PC-3 (cell line): Measurements from ENCODE around the gene SLC35F3. TPM values are rescaled to one million over a fixed set of nuclear protein-coding genes. Genes with fewer than 3 reads are reported as not detected.
A peak's percentile ranks its signal among the peaks of the same experiment; 100 is the strongest.

ENCODE experiments used
- ATAC-seq: fragments of 200-7000 bp; cut with Tn5 transposase; 2 replicates; pipeline ENCODE4 v1.9.1; 2020; ENCODE audit warnings: mild to moderate bottlenecking, moderate library complexity
- BruUV-seq: library from RNA; stranded (reverse); fragments of 400-500 nt; replicated peaks from 2 replicates; lab custom pipeline; 2021; lab: Mats Ljungman, UMichigan
- CTCF ChIA-PET: fragments of 300-600 bp; sonication (Branson Sonifier 250); formaldehyde crosslinking; loops from one replicate; lab custom pipeline; 2022; ENCODE audit warnings: antibody characterized with exemption; lab: Charles Lee
- POLR2A ChIA-PET: fragments of 300-600 bp; sonication (Branson Sonifier 250); formaldehyde crosslinking; loops from one replicate; lab custom pipeline; 2022; ENCODE audit warnings: antibody characterized with exemption; ENCODE audit not compliant: unreplicated experiment; lab: Charles Lee
- DNase-seq: peaks from one replicate; pipeline ENCODE4 v3.0.0-alpha.2; 2015
- H2AFZ ChIP-seq: fragments of 300-600 bp; sonication (generic); 2 replicates; pipeline ENCODE4 v1.6.0; 2016; ENCODE audit warnings: antibody characterized with exemption, low read length
- H3F3A ChIP-seq: fragments of 300-600 bp; sonication (generic); one replicate; pipeline ENCODE4 v1.6.0; 2017; ENCODE audit warnings: antibody characterized with exemption, low read length, control low read depth, mild to moderate bottlenecking; ENCODE audit not compliant: unreplicated experiment
- H3K27ac ChIP-seq: fragments of 300-600 bp; sonication (generic); 2 replicates; pipeline ENCODE4 v1.5.1; 2016; ENCODE audit warnings: mild to moderate bottlenecking, low read length
- H3K27me3 ChIP-seq: fragments of 300-600 bp; sonication (generic); 2 replicates; pipeline ENCODE4 v1.6.1; 2016; ENCODE audit warnings: low read length, mixed read lengths
- H3K36me3 ChIP-seq: fragments of 300-600 bp; sonication (generic); 2 replicates; pipeline ENCODE4 v1.6.1; 2016; ENCODE audit warnings: low read depth, mixed run types, low read length, mixed read lengths
- H3K4me1 ChIP-seq: fragments of 300-600 bp; sonication (generic); 2 replicates; pipeline ENCODE4 v1.5.1; 2016; ENCODE audit warnings: low read length; ENCODE audit not compliant: insufficient read depth
- H3K4me2 ChIP-seq: fragments of 300-600 bp; sonication (generic); 2 replicates; pipeline ENCODE4 v1.6.0; 2016; ENCODE audit warnings: low read length
- H3K4me3 ChIP-seq: fragments of 300-600 bp; sonication (generic); 2 replicates; pipeline ENCODE4 v1.5.1; 2016; ENCODE audit warnings: mild to moderate bottlenecking, low read length, mixed read lengths
- H3K79me2 ChIP-seq: fragments of 300-600 bp; sonication (generic); 2 replicates; pipeline ENCODE4 v1.6.1; 2017; ENCODE audit warnings: low read length, mixed read lengths
- H3K9ac ChIP-seq: fragments of 300-600 bp; sonication (generic); 2 replicates; pipeline ENCODE4 v1.6.0; 2016; ENCODE audit warnings: mild to moderate bottlenecking, low read length
- H3K9me2 ChIP-seq: fragments of 300-600 bp; sonication (generic); replicated peaks from 2 replicates; pipeline ENCODE4 v1.6.1; 2016; ENCODE audit warnings: mixed run types, low read length, mixed read lengths
- H3K9me3 ChIP-seq: fragments of 300-600 bp; sonication (generic); 2 replicates; pipeline ENCODE4 v1.6.1; 2016; ENCODE audit warnings: low read length, mixed read lengths
- H4K20me1 ChIP-seq: fragments of 300-600 bp; sonication (generic); 2 replicates; pipeline ENCODE4 v1.6.1; 2016; ENCODE audit warnings: low read length, mixed read lengths
- CTCF ChIP-seq: fragments of 300-600 bp; sonication (generic); conservative IDR thresholded peaks from 2 replicates; pipeline ENCODE4 v1.5.1; 2017; ENCODE audit warnings: antibody characterized with exemption, low read depth, mild to moderate bottlenecking, low read length
- EZH2 ChIP-seq: fragments of 300-600 bp; sonication (generic); IDR thresholded peaks from one replicate; pipeline ENCODE4 v1.6.1; 2017; ENCODE audit warnings: antibody characterized with exemption, mild to moderate bottlenecking, low read length; ENCODE audit not compliant: unreplicated experiment
- EZH2phosphoT487 ChIP-seq: fragments of 300-600 bp; sonication (generic); IDR thresholded peaks from 2 replicates; pipeline ENCODE4 v1.6.1; 2018; ENCODE audit warnings: mild to moderate bottlenecking, antibody characterized with exemption, low read length, borderline replicate concordance
- intact Hi-C: fragments of 100-400 bp; cut with micrococcal nuclease; formaldehyde crosslinking; loops from 2 replicates; pipeline ENCODE4 v1.9.0; 2023
- total RNA-seq: library from RNA; depleted of rRNA; stranded (reverse); fragments of >200 nt; gene quantifications from 2 replicates; pipeline ENCODE4 v1.2.3, GENCODE V29; 2014

SLC35F3 gene
- total RNA-seq, 1 experiment from 2014 or later = 17.7 TPM

- Histone ChIP-seq H3K4me2 (no peak overlapping the region), H3K9me3 (no peaks in the 10 kb centered on the region), H3K9ac (no peak overlapping the region), H2AFZ (no peak overlapping the region), H3K27me3 (no peaks in the 10 kb centered on the region), H3K9me2 (no peaks in the 10 kb centered on the region), H3K4me3 (no peak overlapping the region), H3K27ac (no peak overlapping the region), H4K20me1 (no peaks in the 10 kb centered on the region), H3K36me3 (no peaks in the 10 kb centered on the region), H3F3A (peaks cover 12% of the 10 kb centered on the region), H3K79me2 (peaks cover 17% of the 10 kb centered on the region), H3K4me1 (peaks cover 30% of the 10 kb centered on the region)
- DNase-seq = no peak
- ChIA-PET CTCF (no interaction called here), POLR2A (no interaction called here)
- no peak for ATAC-seq
- TF ChIP-seq EZH2 = no peak
- TF ChIP-seq EZH2phosphoT487 = no peak
- no peak for TF ChIP-seq CTCF
- BruUV-seq = no TSS peak
- intact Hi-C loops = loop anchor here (10.0 kb wide), 1 partner anchor 387 kb away; no protein-coding TSS in a partner anchor
Measured at GRCh38 chr1:233901495-233901894, 3.0 kb upstream of the SLC35F3 start.

- H3K4me3 ChIP-seq = peak overlapping the region; percentile 72
- DNase-seq = peak; percentile 46
- H3K4me1 ChIP-seq = peaks cover 46% of the 10 kb centered on the region
- ATAC-seq = peak; percentile 7
- H3K36me3 ChIP-seq = peaks cover 5% of the 10 kb centered on the region
- POLR2A ChIA-PET = no interaction called here
- TF ChIP-seq EZH2 (no peak), CTCF (no peak), EZH2phosphoT487 (no peak)
- no peaks in the 10 kb centered on the region for H3K27me3 ChIP-seq
- peak overlapping the region; percentile 64; the same call in 1 of the 2 replicates for H2AFZ ChIP-seq
- peaks cover 48% of the 10 kb centered on the region for H3K79me2 ChIP-seq
- no peaks in the 10 kb centered on the region for H3K9me3 ChIP-seq
- H3K27ac ChIP-seq = peak overlapping the region; percentile 85
- intact Hi-C loops = loop anchor here (1.0 to 10.0 kb wide), 7 partner anchors 142 to 603 kb away; no protein-coding TSS in a partner anchor
- H3K9ac ChIP-seq = peak overlapping the region; percentile 95
- H3K4me2 ChIP-seq = peak overlapping the region; percentile 82
- CTCF ChIA-PET = interaction anchor here (1.0 to 1.2 kb wide), 3 partner anchors 114 to 428 kb away, joined by 3 to 4 read pairs (median 4); no protein-coding TSS in a partner anchor
- no peaks in the 10 kb centered on the region for H4K20me1 ChIP-seq
- BruUV-seq = TSS peak; percentile 41
- no peaks in the 10 kb centered on the region for H3K9me2 ChIP-seq
- H3F3A ChIP-seq = no peaks in the 10 kb centered on the region
Measured at GRCh38 chr1:233905416-233906051, 1.1 kb downstream of the SLC35F3 start.

- Histone ChIP-seq H2AFZ (no peak overlapping the region), H3K4me3 (peak overlapping the region; percentile 72), H3K79me2 (peaks cover 65% of the 10 kb centered on the region), H3K9me2 (no peaks in the 10 kb centered on the region), H3K9ac (peak overlapping the region; percentile 95), H3K4me1 (peaks cover 52% of the 10 kb centered on the region), H3K27me3 (no peaks in the 10 kb centered on the region), H3K27ac (peak overlapping the region; percentile 85), H4K20me1 (no peaks in the 10 kb centered on the region), H3K36me3 (peaks cover 19% of the 10 kb centered on the region), H3F3A (no peaks in the 10 kb centered on the region), H3K9me3 (no peaks in the 10 kb centered on the region), H3K4me2 (peak overlapping the region; percentile 82)
- no TSS peak for BruUV-seq
- TF ChIP-seq EZH2phosphoT487 = no peak
- no peak for TF ChIP-seq CTCF
- no peak for TF ChIP-seq EZH2
- ChIA-PET POLR2A (interaction anchor here (0.7 to 0.9 kb wide), 2 partner anchors 244 to 337 kb away, joined by 3 to 4 read pairs; no protein-coding TSS in a partner anchor), CTCF (interaction anchor here (0.5 to 1.3 kb wide), 3 partner anchors 10 to 205 kb away, joined by 3 to 7 read pairs (median 4); no protein-coding TSS in a partner anchor)
- peak; percentile 70 for DNase-seq
- ATAC-seq = no peak
- intact Hi-C loops = loop anchor here (5.0 to 10.0 kb wide), 5 partner anchors 140 to 605 kb away; no protein-coding TSS in a partner anchor
Measured at GRCh38 chr1:233907151-233907550, 2.7 kb downstream of the SLC35F3 start.
